ENCODE measurements around the gene REN.

The REN gene

DNA sequence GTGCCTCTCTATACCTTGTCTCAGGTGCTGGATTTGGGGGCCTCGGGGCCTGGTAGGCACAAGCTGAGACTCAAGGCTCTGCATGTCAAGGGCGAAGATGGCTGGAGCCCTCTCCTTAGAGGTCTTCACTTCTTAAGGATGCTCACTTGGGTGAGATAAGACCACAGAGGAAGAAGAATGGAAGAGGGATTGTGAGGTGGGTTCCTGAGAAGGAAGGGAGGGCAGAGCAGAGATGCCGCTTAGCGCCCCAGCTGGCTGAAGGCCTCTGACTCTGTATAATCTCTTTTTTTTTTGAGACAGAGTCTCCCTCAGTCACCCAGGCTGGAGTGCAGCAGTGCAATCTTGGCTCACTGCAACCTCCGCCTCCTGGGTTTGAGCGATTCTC lies 61.0 kb downstream of the REN start:
- no peaks in the 10 kb centered on the region for H3K27me3 Mint-ChIP-seq (ENCODE audit: low read depth, poor library complexity)
- H3K4me1 Mint-ChIP-seq, result peaks cover 77% of the 10 kb centered on the region
- no peak for DNase-seq
- TF ChIP-seq, protein P1, sequence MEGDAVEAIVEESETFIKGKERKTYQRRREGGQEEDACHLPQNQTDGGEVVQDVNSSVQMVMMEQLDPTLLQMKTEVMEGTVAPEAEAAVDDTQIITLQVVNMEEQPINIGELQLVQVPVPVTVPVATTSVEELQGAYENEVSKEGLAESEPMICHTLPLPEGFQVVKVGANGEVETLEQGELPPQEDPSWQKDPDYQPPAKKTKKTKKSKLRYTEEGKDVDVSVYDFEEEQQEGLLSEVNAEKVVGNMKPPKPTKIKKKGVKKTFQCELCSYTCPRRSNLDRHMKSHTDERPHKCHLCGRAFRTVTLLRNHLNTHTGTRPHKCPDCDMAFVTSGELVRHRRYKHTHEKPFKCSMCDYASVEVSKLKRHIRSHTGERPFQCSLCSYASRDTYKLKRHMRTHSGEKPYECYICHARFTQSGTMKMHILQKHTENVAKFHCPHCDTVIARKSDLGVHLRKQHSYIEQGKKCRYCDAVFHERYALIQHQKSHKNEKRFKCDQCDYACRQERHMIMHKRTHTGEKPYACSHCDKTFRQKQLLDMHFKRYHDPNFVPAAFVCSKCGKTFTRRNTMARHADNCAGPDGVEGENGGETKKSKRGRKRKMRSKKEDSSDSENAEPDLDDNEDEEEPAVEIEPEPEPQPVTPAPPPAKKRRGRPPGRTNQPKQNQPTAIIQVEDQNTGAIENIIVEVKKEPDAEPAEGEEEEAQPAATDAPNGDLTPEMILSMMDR (IDR thresholded peaks at IDR 0.05), result no peak
- H3K9me3 Mint-ChIP-seq, result no peaks in the 10 kb centered on the region
- peak overlapping the region; percentile 85 for H3K27ac Mint-ChIP-seq
- H3K4me3 Mint-ChIP-seq, result no peak overlapping the region
- no peaks in the 10 kb centered on the region for H3K36me3 Mint-ChIP-seq (ENCODE audit: low read depth)
